ENCODE data around the gene TOP3A.

GRCh38 chr17:18246880-18247612 lies 67.7 kb downstream of the TOP3A start:
- TF ChIP-seq CTCF (IDR thresholded peaks at IDR 0.05): no peak
- TF ChIP-seq POLR2A (IDR thresholded peaks at IDR 0.05): peak in 1 of 2 donors; percentile 27
